ENCODE data around the gene MDC1.

DNA sequence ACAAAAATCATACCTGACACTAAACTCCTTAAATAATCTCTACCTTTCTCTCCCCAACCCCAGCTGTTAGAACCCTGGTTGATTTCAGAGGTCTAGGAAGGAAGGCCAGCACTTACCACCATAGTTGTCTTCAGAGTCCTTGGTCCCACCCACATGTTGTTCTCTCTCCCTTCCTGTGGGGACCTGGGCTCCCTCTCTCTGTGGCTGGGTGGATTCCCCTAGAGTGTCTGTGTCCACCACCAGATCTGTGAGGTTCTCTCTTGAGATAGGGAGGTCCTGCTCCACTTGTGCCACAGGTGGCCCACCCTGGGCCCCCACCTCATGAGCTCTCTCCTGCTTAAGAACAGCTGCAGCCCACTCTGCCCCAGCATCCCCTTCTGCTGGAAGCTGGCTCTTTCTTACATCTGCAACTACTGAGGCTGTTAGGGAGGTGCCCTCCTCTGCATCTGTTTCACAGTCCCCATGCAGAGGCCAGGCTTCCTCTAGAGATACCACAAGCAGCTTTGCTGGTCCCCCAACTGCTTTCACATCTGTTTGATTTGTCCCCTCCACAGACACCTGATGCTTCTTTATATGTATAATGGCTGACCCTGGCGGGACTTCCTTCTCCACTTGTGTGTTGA lies 5.2 kb downstream of the MDC1 start:
- TF ChIP-seq GATA3 (IDR thresholded peaks at IDR 0.05; ENCODE audit: low read depth, low read length), result no peak
- no peak for TF ChIP-seq GATA2 (IDR thresholded peaks at IDR 0.05; ENCODE audit: low read depth, low read length)

All from SH-SY5Y (cell line).